ENCODE data around the gene BABAM2. TPM values are rescaled to one million over a fixed set of nuclear protein-coding genes. Genes with fewer than 3 reads are reported as not detected.

Gene BABAM2
- total and polyA plus RNA-seq, 4 donors: 9.9 to 17.0 (median 13.9) TPM

DNA sequence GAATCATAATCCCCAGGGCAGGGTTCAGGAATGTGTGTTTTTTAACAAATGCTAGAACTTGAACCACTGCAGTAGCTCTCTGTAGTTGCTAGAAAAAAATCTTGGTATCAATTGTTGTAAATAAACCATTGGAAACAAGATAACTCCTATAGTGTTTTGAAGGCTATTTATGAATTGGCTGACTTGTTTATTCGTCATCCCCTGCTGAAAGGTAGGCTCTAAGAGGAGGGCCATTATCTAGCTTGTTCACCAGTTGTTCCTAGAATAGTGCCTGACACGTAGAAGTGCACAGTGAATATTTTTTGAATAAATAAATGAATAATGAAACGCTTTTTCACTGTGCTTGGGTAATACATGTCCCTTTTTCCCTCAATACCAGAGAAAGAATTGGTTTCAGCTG, 211.4 kb downstream of the BABAM2 start:
- H3K9ac ChIP-seq (ENCODE audit: low read depth in 1 of 2, low read length in 2 of 2): no peak overlapping the region
- no peak overlapping the region for H3K27ac ChIP-seq (ENCODE audit: low read depth in 1 of 2, low read length in 2 of 2)
- no peak for DNase-seq (ENCODE audit: low spot score)
- 89% methylated on average over 3 of the region's 3 CpGs for WGBS
- TF ChIP-seq GABPA (IDR thresholded peaks at IDR 0.05 in 1 of 2, conservative IDR thresholded peaks at IDR 0.05 in 1 of 2) (no peak), HNF4A (conservative IDR thresholded peaks at IDR 0.05) (no peak), EGR1 (IDR thresholded peaks at IDR 0.05; ENCODE audit: low read depth in 2 of 2) (no peak), SP1 (IDR thresholded peaks at IDR 0.05) (no peak), TAF1 (conservative IDR thresholded peaks at IDR 0.05) (no peak), FOXA2 (IDR thresholded peaks at IDR 0.05) (no peak), HNF4G (IDR thresholded peaks at IDR 0.05) (no peak), JUND (IDR thresholded peaks at IDR 0.05) (no peak), RXRA (IDR thresholded peaks at IDR 0.05) (no peak), FOXA1 (IDR thresholded peaks at IDR 0.05) (no peak), YY1 (IDR thresholded peaks at IDR 0.05) (no peak), RAD21 (IDR thresholded peaks at IDR 0.05) (no peak)
- TF ChIP-seq, protein P1, sequence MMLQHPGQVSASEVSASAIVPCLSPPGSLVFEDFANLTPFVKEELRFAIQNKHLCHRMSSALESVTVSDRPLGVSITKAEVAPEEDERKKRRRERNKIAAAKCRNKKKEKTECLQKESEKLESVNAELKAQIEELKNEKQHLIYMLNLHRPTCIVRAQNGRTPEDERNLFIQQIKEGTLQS (IDR thresholded peaks at IDR 0.05): no peak
- TF ChIP-seq, protein P2, sequence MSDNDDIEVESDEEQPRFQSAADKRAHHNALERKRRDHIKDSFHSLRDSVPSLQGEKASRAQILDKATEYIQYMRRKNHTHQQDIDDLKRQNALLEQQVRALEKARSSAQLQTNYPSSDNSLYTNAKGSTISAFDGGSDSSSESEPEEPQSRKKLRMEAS (IDR thresholded peaks at IDR 0.05): no peak
- TF ChIP-seq, protein P3, sequence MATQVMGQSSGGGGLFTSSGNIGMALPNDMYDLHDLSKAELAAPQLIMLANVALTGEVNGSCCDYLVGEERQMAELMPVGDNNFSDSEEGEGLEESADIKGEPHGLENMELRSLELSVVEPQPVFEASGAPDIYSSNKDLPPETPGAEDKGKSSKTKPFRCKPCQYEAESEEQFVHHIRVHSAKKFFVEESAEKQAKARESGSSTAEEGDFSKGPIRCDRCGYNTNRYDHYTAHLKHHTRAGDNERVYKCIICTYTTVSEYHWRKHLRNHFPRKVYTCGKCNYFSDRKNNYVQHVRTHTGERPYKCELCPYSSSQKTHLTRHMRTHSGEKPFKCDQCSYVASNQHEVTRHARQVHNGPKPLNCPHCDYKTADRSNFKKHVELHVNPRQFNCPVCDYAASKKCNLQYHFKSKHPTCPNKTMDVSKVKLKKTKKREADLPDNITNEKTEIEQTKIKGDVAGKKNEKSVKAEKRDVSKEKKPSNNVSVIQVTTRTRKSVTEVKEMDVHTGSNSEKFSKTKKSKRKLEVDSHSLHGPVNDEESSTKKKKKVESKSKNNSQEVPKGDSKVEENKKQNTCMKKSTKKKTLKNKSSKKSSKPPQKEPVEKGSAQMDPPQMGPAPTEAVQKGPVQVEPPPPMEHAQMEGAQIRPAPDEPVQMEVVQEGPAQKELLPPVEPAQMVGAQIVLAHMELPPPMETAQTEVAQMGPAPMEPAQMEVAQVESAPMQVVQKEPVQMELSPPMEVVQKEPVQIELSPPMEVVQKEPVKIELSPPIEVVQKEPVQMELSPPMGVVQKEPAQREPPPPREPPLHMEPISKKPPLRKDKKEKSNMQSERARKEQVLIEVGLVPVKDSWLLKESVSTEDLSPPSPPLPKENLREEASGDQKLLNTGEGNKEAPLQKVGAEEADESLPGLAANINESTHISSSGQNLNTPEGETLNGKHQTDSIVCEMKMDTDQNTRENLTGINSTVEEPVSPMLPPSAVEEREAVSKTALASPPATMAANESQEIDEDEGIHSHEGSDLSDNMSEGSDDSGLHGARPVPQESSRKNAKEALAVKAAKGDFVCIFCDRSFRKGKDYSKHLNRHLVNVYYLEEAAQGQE (IDR thresholded peaks at IDR 0.05): no peak
- TF ChIP-seq, protein P4, sequence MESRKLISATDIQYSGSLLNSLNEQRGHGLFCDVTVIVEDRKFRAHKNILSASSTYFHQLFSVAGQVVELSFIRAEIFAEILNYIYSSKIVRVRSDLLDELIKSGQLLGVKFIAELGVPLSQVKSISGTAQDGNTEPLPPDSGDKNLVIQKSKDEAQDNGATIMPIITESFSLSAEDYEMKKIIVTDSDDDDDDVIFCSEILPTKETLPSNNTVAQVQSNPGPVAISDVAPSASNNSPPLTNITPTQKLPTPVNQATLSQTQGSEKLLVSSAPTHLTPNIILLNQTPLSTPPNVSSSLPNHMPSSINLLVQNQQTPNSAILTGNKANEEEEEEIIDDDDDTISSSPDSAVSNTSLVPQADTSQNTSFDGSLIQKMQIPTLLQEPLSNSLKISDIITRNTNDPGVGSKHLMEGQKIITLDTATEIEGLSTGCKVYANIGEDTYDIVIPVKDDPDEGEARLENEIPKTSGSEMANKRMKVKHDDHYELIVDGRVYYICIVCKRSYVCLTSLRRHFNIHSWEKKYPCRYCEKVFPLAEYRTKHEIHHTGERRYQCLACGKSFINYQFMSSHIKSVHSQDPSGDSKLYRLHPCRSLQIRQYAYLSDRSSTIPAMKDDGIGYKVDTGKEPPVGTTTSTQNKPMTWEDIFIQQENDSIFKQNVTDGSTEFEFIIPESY (IDR thresholded peaks at IDR 0.05): no peak
- TF ChIP-seq, protein P5, sequence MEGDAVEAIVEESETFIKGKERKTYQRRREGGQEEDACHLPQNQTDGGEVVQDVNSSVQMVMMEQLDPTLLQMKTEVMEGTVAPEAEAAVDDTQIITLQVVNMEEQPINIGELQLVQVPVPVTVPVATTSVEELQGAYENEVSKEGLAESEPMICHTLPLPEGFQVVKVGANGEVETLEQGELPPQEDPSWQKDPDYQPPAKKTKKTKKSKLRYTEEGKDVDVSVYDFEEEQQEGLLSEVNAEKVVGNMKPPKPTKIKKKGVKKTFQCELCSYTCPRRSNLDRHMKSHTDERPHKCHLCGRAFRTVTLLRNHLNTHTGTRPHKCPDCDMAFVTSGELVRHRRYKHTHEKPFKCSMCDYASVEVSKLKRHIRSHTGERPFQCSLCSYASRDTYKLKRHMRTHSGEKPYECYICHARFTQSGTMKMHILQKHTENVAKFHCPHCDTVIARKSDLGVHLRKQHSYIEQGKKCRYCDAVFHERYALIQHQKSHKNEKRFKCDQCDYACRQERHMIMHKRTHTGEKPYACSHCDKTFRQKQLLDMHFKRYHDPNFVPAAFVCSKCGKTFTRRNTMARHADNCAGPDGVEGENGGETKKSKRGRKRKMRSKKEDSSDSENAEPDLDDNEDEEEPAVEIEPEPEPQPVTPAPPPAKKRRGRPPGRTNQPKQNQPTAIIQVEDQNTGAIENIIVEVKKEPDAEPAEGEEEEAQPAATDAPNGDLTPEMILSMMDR (IDR thresholded peaks at IDR 0.05; ENCODE audit: low read depth, low read length, missing input control): no peak
- no peaks in the 10 kb centered on the region for H3K36me3 ChIP-seq (ENCODE audit: control insufficient read depth in 4 of 4, insufficient read depth in 3 of 4, low read depth in 1 of 4, low read length in 3 of 4)
- H3K4me3 ChIP-seq (ENCODE audit: low read depth in 1 of 3, low read length in 3 of 3): no peak overlapping the region
- H3K27me3 ChIP-seq (ENCODE audit: control insufficient read depth in 4 of 4, insufficient read depth in 4 of 4, low read length in 3 of 4): no peaks in the 10 kb centered on the region
- H3K4me1 ChIP-seq (ENCODE audit: control insufficient read depth in 4 of 4, insufficient read depth in 4 of 4, low read length in 3 of 4): no peaks in the 10 kb centered on the region
- no peaks in the 10 kb centered on the region for H3K9me3 ChIP-seq (ENCODE audit: control insufficient read depth in 4 of 4, low read length in 3 of 4)

Measured in liver (tissue), 9 donors.